Keratinocyte (primary cell): Measurements from ENCODE around the gene DTD1. TPM values are rescaled to one million over a fixed set of nuclear protein-coding genes. Genes with fewer than 3 reads are reported as not detected.

Experiments
- DNase-seq: peaks from one replicate; pipeline ENCODE4 v3.0.0-alpha.2; 2011; ENCODE audit warnings: low read depth, missing footprints, low spot score
- FAIRE-seq: peaks from 2 replicates; lab custom pipeline; 2011; peaks lifted over from hg19 to GRCh38; lab: Jason Lieb, UNC
- H2AFZ ChIP-seq: 2 replicates; pipeline ENCODE4 v1.6.0; 2012; ENCODE audit warnings: low read length, control low read depth, inconsistent platforms; ENCODE audit not compliant: control insufficient read depth
- H3K27ac ChIP-seq: 2 replicates; pipeline ENCODE4 v1.5.1; 2011; ENCODE audit warnings: low read length; ENCODE audit not compliant: control insufficient read depth, insufficient read depth
- H3K27me3 ChIP-seq: 3 replicates; pipeline ENCODE4 v1.6.0; 2011; ENCODE audit warnings: low read length; ENCODE audit not compliant: control insufficient read depth, insufficient read depth; ENCODE audit errors: extremely low read depth
- H3K36me3 ChIP-seq, 2 experiments: 2 replicates in 1 of 2; 3 replicates in 1 of 2; pipeline ENCODE4 v1.5.1; 2011; ENCODE audit warnings: low read length in 2 of 2, mild to moderate bottlenecking in 1 of 2; ENCODE audit not compliant: control insufficient read depth in 2 of 2, insufficient read depth in 2 of 2; ENCODE audit errors: extremely low read depth in 1 of 2
- H3K4me1 ChIP-seq: 3 replicates; pipeline ENCODE4 v1.5.1; 2011; ENCODE audit warnings: low read length; ENCODE audit not compliant: control insufficient read depth, insufficient read depth; ENCODE audit errors: extremely low read depth
- H3K4me2 ChIP-seq: 3 replicates; pipeline ENCODE4 v1.6.0; 2011; ENCODE audit warnings: low read depth, low read length; ENCODE audit not compliant: control insufficient read depth, insufficient read depth; ENCODE audit errors: extremely low read depth
- H3K4me3 ChIP-seq, 3 experiments: fragments of 200-600 bp in 1 of 3; sonication (generic) in 1 of 3; 2 replicates in 2 of 3; 3 replicates in 1 of 3; pipeline ENCODE4 v1.5.1; 2011 to 2016; ENCODE audit warnings: low read length in 3 of 3, mild to moderate bottlenecking in 3 of 3, control low read depth in 2 of 3, inconsistent platforms in 1 of 3, low read depth in 1 of 3, mixed read lengths in 1 of 3, mixed run types in 1 of 3, moderate library complexity in 1 of 3; ENCODE audit not compliant: control insufficient read depth in 2 of 3, insufficient read depth in 2 of 3; ENCODE audit errors: extremely low read depth in 1 of 3
- H3K79me2 ChIP-seq: 2 replicates; pipeline ENCODE4 v1.6.0; 2012; ENCODE audit warnings: low read length; ENCODE audit not compliant: control insufficient read depth, insufficient read depth
- H3K9ac ChIP-seq: 3 replicates; pipeline ENCODE4 v1.6.0; 2011; ENCODE audit warnings: low read length; ENCODE audit not compliant: control insufficient read depth, insufficient read depth; ENCODE audit errors: extremely low read depth
- H3K9me1 ChIP-seq: 3 replicates; pipeline ENCODE4 v1.6.0; 2011; ENCODE audit warnings: low read length; ENCODE audit not compliant: control insufficient read depth, insufficient read depth; ENCODE audit errors: extremely low read depth
- H3K9me3 ChIP-seq: 2 replicates; pipeline ENCODE4 v1.5.1; 2012; ENCODE audit warnings: low read depth, low read length; ENCODE audit not compliant: control insufficient read depth
- H4K20me1 ChIP-seq: 3 replicates; pipeline ENCODE4 v1.6.0; 2011; ENCODE audit warnings: low read length; ENCODE audit not compliant: control insufficient read depth, insufficient read depth; ENCODE audit errors: extremely low read depth
- CTCF ChIP-seq, 3 experiments: IDR thresholded peaks in 1 of 3; conservative IDR thresholded peaks in 1 of 3; optimal IDR thresholded peaks in 1 of 3; 2 replicates in 2 of 3; 3 replicates in 1 of 3; pipeline versions ENCODE3 to v1.5.1; 2011; ENCODE audit warnings: low read length in 3 of 3, mild to moderate bottlenecking in 3 of 3, moderate library complexity in 2 of 3, control low read depth in 1 of 3, inconsistent platforms in 1 of 3; ENCODE audit not compliant: insufficient read depth in 2 of 3; ENCODE audit errors: extremely low read depth in 1 of 3
- EZH2 ChIP-seq: IDR thresholded peaks from one replicate; pipeline ENCODE4 v1.6.1; 2012; ENCODE audit warnings: inconsistent platforms, mild to moderate bottlenecking, low read length, moderate library complexity
- dilution Hi-C: fragments of 300-500 bp; cut with MboI; formaldehyde crosslinking; loops from one replicate; pipeline ENCODE4 v1.7.0; 2020; ENCODE audit warnings: low sequenced_read_pairs; ENCODE audit not compliant: extremely low pct_ligation_motif_present
- polyA plus RNA-seq, 5 experiments: library from polyadenylated mRNA; depleted of rRNA in 3 of 5; stranded (reverse) in 3 of 5; stranded (forward) in 1 of 5; unstranded in 1 of 5; fragments of >200 nt; gene quantifications; 1 replicate in 1 of 5; 2 replicates in 3 of 5; 3 replicates in 1 of 5; pipeline versions ENCODE4 v1.2.1 to v1.2.3, GENCODE V29; 2011 to 2012; ENCODE audit warnings: missing spikeins in 2 of 5, low read depth in 1 of 5, low replicate concordance in 1 of 5

The DTD1 gene
- polyA plus RNA-seq, 1 donor (not counting 4 experiments of a cell fraction or from before 2014, with no cell fraction given): 68.3 TPM

- H3K9ac ChIP-seq: no peak overlapping the region
- no peak overlapping the region for H3K4me2 ChIP-seq
- H4K20me1 ChIP-seq: no peaks in the 10 kb centered on the region
- DNase-seq (no peak), FAIRE-seq (no peak)
- no peaks in the 10 kb centered on the region for H3K9me3 ChIP-seq
- no peak overlapping the region for H3K27ac ChIP-seq
- H3K4me1 ChIP-seq: peaks cover 13% of the 10 kb centered on the region
- TF ChIP-seq EZH2 (no peak), CTCF (optimal IDR thresholded peaks at IDR 0.05 in 1 of 3, IDR thresholded peaks at IDR 0.05 in 1 of 3, conservative IDR thresholded peaks at IDR 0.05 in 1 of 3; ENCODE audit: extremely low read depth in 1 of 3, insufficient read depth in 2 of 3, low read length in 3 of 3) (no peak)
- H2AFZ ChIP-seq: no peak overlapping the region
- H3K27me3 ChIP-seq: no peaks in the 10 kb centered on the region
- dilution Hi-C loops: no loop called here
- no peak overlapping the region for H3K4me3 ChIP-seq
- no peaks in the 10 kb centered on the region for H3K79me2 ChIP-seq
- H3K9me1 ChIP-seq: no peaks in the 10 kb centered on the region
- H3K36me3 ChIP-seq: peaks cover 18 to 34% of the 10 kb centered on the region in 2 experiments
Measured at GRCh38 chr20:18545566-18545965, 42.3 kb upstream of the DTD1 start.

GRCh38 chr20:18548465-18548864, 39.4 kb upstream of the DTD1 start:
- H3K4me2 ChIP-seq: no peak overlapping the region
- H3K79me2 ChIP-seq: no peaks in the 10 kb centered on the region
- H3K9me3 ChIP-seq: no peaks in the 10 kb centered on the region
- H3K9ac ChIP-seq: no peak overlapping the region
- H3K4me1 ChIP-seq: no peaks in the 10 kb centered on the region
- H3K4me3 ChIP-seq: no peak overlapping the region
- H3K36me3 ChIP-seq: peaks cover 23 to 30% of the 10 kb centered on the region in 2 experiments
- no peaks in the 10 kb centered on the region for H3K27me3 ChIP-seq
- dilution Hi-C loops: no loop called here
- no peaks in the 10 kb centered on the region for H3K9me1 ChIP-seq
- DNase-seq (no peak), FAIRE-seq (no peak)
- TF ChIP-seq CTCF (optimal IDR thresholded peaks at IDR 0.05 in 1 of 3, IDR thresholded peaks at IDR 0.05 in 1 of 3, conservative IDR thresholded peaks at IDR 0.05 in 1 of 3; ENCODE audit: extremely low read depth in 1 of 3, insufficient read depth in 2 of 3, low read length in 3 of 3) (no peak), EZH2 (no peak)
- no peak overlapping the region for H2AFZ ChIP-seq
- H3K27ac ChIP-seq: no peak overlapping the region
- no peaks in the 10 kb centered on the region for H4K20me1 ChIP-seq
